Right lobe of liver (tissue), 4 donors: ENCODE measurements around the gene TIMM44.

Experiments used
- POLR2A ChIP-seq: fragments of 450-650 bp; IDR thresholded peaks from one replicate; pipeline ENCODE4 v1.6.1; 2017; ENCODE audit warnings: antibody characterized with exemption, mild to moderate bottlenecking
- TF ChIP-seq, protein P1 (sequence below), 4 donors: fragments of 200-600 bp in 3 of 4; fragments of 450-650 bp in 1 of 4; IDR thresholded peaks; one replicate each; pipeline versions ENCODE4 v1.5.1 to v1.8.0; 2016 to 2022; ENCODE audit warnings: antibody characterized with exemption in 4 of 4, mild to moderate bottlenecking in 2 of 4
- donor health status: DM: no; HTN: no; CAD: no.
- donor health status: DM: no; HTN: no; CAD: no.
- donor health status: DM: no; HTN: yes; CAD: no.

- TF ChIP-seq, protein P1, sequence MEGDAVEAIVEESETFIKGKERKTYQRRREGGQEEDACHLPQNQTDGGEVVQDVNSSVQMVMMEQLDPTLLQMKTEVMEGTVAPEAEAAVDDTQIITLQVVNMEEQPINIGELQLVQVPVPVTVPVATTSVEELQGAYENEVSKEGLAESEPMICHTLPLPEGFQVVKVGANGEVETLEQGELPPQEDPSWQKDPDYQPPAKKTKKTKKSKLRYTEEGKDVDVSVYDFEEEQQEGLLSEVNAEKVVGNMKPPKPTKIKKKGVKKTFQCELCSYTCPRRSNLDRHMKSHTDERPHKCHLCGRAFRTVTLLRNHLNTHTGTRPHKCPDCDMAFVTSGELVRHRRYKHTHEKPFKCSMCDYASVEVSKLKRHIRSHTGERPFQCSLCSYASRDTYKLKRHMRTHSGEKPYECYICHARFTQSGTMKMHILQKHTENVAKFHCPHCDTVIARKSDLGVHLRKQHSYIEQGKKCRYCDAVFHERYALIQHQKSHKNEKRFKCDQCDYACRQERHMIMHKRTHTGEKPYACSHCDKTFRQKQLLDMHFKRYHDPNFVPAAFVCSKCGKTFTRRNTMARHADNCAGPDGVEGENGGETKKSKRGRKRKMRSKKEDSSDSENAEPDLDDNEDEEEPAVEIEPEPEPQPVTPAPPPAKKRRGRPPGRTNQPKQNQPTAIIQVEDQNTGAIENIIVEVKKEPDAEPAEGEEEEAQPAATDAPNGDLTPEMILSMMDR (IDR thresholded peaks at IDR 0.05), result no peak
- no peak for TF ChIP-seq POLR2A
Measured at GRCh38 chr19:7907122-7907521, 36.3 kb downstream of the TIMM44 start.
